Activated CD4-positive, alpha-beta T cell treated with anti-CD3 and anti-CD28 coated beads for 48 hours (primary cell): ENCODE measurements around the gene IL12RB1.

Experiments used
- DNase-seq: peaks from one replicate; pipeline ENCODE4 v3.0.0-alpha.2; 2020

The IL12RB1 gene

DNA sequence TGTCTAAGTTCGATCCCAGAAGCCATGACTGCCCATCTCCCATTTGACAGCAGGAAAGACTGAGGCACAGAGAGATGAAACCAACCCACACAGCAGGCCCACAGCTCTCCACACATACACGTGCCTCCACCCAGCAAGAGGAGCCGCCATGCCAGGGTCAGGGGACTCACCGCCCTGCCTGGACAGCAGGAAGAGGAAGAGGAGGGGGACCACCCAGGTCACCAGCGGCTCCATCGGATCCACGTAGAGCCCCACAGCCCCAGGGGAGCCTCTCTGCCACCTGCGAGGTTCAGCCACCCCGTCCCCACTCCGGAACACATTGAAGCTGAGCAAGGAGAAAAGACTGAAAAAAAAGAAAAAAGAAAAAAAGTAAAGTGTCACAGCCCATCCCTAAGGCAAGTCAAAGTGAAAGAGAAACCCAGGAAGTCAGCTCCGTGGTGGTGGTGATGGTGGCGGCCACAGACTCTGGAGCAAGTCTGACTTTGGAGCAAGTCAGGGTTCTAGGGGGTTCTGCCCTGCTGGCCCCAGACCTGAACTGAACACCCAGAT lies at the start of gene IL12RB1:
TSS of gene IL12RB1 (minus strand) at position 345 of the 549 bp plus-strand sequence. CDS start at position 234, 111 bp downstream.
- peak; percentile 73 for DNase-seq

DNA sequence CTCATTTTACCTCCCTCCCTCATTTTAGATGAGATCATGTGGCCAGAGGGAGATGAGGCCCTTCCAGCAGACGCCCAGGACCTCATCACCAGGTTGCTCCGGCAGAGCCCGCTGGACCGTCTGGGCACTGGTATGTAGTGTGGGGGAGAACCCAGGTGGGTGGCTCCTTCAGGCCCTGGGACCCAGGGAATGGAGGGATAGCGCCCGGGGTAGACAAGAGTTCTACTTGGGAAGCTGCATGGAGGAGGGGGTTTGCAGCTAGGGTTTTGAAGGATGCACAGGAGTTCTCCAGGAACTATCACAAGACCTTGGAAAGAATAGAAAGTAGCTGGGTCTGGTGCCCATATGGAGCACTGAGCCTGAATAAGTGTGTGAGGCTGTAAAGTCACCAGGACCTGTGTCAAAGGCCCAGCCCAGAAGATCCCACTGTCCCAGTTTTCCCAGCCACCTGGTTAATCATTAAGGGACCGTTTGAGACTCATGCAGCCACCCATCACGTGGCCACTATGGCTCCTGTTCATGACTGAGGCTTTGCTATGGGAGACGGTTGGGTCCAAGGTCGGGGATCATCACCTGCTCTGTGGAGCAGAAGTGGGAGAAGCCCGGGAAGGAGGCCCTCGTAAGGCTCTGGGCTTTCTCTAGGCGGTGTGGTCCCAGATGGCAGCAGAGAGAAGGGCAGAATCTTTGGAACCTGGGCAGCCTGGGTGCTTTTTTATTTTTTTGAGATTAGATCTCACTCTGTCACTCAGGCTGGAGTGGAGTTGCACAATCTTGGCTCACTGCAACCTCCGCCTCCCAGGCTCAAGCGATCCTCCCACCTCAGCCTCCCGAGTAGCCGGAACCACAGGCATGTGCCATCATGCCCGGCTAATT lies 49.2 kb upstream of the IL12RB1 start:
- no peak for DNase-seq

DNA sequence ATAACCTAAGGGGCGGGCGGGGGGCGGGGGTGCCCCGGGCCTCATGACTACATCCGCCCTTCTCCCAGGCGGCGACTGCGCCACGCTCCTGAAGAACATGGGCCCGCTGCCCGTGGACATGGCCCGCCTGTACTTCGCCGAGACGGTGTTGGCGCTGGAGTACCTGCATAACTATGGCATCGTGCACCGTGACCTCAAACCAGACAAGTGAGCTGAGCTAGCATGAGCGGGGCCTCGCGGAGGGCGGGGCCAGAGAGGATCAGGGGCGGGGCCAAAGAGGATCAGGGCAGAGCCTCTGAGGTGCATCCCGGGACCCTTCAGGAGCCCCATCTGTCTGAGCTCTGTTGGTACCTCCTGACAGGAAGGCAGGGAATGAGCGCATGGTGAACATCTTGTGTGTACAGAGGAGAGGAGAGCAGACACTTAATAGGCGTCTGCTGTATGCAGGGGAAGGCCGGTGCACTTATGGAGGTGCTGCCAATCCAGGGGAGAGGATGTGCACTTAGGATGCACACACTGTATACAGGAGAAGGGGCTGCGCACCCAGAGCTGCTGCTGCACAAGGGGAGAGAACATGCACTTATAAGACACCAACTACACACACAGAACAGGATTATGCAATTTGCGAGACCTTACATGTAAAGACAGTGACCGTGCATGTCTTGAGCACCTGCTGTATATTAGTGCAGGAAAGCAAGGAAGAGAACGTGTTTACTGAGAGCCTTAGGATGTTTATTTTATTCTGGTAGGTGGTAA lies 45.3 kb upstream of the IL12RB1 start:
- DNase-seq = peak; percentile 55

DNA sequence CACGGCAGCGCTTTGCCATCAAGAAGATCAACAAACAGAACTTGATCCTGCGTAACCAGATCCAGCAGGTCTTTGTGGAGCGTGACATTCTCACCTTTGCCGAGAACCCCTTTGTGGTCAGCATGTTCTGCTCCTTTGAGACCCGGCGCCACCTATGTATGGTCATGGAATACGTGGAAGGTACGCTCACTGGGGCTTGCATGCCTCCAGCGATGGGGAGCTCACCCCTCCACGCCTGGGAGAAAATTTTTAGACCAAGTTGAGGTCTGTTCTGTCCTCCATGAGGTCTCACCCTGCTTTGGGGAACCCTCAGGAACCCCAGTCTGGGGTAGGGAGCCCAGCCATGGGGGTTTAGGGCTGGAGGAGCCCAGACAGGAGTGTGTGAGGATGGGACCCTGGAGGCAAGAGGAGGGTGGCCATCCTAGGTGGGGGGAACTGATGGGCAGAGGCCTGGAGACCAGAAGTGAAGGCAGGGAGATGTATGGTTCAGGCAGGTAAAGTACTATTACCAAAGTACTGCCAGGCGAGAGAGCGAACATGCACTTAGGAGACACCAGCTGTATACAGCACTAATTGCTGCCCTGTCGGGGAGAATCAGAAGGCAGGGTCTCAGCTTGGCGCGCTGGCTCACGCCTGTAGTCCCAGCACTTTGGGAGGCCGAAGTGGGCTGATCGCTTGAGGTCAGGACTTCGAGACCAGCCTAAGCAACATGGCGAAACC lies 43.9 kb upstream of the IL12RB1 start:
- no peak for DNase-seq

DNA sequence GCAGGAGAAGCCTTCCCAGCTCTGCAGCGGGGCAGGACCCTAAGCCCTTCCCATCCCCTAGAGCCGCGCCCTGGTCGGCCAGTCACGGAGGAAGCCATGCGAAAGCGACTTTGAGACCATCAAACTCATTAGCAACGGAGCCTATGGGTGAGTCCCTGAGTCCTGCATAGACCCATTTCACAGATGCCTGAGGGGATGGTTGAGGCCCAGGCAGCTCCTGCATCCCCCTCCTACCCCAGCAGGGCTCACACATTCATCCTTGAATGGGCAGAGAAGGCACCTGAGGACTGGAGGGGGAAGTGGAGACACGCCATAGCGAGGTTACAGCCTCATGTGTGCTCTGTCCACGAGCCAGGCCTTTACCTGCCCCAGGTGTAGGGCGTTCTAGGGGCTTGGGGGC lies 42.1 kb upstream of the IL12RB1 start:
- no peak for DNase-seq

DNA sequence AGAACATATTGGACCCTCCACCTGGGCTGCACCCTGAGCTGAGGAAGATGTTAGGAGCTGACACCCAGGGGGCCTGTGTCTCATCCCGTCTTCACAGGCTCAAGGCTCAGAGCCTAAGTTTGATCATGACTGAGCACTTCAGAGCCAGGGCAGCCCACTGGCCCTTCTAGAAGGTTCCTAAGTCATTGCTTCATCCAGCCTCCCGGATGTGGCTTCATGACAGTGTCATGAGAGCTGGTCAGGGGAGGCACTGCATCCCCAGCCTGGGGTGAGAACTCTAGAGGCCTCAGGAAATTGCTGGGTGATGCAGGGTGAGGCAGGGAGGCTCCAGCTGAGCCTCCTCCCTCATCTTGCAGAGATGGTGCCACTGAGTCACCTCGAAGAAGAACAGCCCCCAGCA lies 41.3 kb upstream of the IL12RB1 start:
- no peak for DNase-seq

DNA sequence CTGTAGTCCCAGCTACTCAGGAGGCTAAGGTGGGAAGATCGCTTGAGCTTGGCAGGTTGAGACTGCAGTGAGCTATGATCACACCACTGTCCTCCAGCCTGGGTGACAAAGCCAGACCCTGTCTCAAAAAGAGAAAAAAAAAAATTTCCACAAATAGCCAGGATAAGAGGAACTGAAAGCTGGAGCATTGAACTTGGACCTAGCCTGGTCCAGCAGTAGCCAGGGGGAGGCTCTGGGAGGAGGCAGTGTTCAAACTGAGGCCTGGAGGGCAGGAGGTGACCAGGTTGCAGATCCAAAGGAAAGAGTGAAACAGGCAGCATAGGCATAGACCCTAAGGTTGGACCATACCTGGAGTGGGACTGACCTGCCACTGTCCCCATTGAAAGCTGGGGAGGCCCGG lies 39.4 kb upstream of the IL12RB1 start:
- DNase-seq = no peak

DNA sequence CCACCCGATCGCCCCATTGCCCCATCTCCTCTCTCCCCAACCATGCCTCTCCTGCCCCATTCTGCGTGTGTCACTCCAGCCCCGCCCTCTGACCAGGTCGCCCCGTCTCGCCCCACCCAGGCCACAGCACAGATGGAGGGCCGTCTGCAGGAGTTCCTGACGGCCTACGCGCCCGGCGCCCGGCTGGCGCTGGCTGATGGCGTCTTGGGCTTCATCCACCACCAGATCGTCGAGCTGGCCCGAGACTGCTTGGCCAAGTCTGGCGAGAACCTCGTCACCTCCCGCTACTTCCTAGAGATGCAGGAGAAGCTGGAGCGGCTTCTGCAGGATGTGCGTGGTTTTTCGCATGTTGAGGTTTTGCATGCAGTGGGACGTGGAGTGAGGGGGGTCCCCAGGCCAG lies 37.1 kb upstream of the IL12RB1 start:
- DNase-seq = no peak

DNA sequence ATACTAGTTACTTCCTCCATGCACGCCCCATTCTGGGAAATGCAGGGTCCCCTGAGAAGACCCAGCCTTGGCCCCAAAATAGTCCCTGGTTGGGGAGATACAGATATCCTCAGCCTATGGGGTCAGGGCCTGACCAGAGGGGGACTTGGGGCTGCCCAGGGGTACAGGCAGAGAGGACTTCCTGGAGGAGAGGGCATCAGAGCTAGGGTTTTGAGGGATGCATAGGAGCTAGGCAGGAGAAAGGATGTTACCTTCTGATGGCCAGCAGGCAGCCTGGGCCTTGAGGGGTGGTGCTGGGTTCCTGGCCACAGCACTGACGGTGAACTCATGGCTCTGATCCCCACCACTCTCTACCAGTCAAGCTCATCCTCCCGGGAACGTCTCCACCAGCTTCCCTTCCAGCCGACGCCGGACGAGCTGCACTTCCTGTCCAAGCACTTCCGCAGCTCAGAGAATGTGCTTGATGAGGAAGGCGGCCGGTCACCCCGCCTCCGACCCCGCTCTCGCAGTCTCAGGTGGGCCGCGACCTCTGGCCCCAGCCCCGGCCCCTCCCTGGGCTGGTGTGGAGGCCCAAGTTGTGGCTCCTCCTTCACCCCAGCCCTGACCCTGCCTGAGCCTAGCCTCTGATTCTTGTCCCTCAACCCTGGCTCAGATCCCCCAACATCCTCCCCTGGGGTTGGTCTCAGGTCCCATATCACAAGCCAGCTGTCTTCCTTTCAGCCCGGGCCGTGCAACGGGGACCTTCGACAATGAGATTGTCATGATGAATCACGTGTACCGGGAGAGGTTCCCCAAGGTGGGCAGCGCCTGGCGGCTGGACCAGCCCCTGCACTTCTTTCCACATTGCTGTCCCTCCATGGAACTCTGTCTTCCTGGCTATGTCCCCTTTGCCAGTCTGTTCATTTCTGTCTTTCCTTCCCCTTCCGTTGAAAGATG lies 36.4 kb upstream of the IL12RB1 start:
- no peak for DNase-seq

DNA sequence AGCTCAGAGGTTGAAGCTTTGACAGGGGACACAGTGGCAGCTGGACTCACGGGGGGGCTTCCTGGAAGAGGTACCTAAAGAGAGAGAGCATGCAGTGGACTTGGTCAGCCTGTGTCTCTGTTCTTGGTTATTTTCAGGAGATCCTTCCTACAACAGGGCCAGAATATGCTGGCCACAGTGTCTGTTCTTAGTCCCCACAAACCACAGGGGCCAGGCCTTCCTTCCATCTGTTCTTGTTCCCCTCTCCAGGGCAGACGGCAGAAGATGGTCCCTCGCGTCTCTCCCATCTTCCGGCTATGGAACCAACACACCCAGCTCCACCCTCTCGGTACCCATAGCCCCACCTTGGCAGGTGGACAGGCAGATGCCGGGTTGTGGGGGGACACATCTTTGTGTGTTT lies 35.7 kb upstream of the IL12RB1 start:
- no peak for DNase-seq

DNA sequence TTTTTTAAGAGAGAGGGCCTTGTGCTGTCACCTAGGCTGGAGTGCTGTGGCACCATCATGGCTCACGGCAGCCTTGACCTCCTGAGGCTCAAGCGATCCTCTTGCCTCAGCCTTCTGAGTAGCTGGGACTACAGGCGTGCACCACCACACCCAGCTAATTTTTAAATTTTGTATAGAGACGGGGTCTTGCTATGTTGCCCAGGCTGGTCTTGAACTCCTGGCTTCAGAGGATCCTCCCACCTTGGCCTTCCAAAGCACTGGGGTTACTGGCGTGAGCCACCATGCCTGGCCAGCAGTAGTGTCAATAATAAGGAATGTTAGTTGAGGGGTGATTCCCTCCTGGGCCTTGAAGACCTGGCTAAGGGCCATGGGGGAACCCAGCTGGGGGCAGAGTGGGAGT lies 34.4 kb upstream of the IL12RB1 start:
- no peak for DNase-seq

DNA sequence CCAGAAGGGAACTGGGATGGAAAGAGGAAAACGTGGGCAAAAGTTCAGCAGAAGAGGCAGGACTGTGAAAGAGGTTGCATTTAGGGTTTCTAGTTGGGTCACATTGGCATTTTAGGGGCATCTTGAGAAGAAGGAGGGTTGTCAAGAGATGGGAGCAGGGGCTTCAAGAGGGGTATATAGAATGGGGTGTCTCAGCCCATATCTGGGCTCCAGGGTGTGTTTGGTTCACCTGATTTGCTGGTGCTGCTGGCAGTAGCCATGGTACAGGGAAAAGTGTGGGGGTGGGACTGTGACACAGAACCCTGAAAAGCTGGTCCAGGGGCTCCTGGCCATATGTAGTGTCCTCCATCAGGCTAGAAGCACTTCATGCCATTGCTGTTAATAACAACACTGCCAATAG lies 33.4 kb upstream of the IL12RB1 start:
- DNase-seq = no peak

DNA sequence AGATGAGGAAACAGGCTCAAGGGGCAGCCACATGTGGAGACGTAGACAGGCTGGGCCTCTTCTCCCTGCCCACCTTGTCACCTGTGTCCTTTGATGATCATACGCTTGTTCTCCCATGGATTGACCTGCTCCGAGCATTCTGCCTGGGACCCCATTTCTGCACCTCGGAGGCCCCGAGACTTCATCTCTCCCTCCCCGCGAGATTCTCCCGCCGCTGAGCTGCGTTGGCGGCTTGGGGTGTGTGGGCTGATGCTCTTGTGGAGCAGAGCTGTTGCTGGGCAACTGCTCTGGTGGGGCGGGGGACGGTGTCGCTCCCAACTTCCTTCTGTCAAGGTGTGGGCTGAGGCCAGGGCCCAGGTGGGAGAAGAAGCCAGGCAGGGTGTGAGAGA lies 33.0 kb upstream of the IL12RB1 start:
- peak; percentile 66 for DNase-seq

DNA sequence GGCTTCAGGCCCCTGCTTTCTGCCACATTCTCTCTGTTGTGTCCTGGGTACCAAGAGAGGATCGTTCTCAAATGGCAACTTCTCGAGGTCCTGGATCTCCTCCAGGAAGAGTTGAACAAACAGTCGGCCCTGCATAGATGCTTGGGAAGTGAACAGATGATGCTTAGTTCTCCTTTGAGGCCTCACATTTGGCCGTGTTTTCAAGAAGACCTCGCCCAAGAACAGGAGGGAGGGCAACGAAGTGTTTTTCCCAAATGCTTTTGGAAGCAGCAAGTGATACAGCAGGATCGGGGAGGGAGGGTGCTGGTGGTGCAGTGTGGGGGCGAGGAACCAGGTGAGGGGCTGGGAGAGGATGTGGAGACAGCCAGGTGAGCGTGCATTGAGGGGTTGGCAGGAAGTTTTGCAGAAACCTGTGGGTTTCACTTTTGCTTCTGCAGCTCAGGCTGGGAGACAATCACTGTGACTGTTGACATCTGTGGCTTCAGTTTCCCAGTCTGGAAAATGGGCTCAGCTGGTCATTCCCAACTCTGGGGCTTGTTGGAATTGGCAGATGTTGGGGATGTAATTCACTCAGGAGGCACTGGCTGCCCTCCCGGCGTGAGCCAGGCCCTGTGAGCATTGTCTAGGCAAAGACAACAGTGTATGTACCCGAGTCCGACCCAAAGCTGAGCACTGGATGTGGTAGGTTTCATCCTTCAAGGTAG lies 32.4 kb upstream of the IL12RB1 start:
- peak; percentile 51 for DNase-seq

DNA sequence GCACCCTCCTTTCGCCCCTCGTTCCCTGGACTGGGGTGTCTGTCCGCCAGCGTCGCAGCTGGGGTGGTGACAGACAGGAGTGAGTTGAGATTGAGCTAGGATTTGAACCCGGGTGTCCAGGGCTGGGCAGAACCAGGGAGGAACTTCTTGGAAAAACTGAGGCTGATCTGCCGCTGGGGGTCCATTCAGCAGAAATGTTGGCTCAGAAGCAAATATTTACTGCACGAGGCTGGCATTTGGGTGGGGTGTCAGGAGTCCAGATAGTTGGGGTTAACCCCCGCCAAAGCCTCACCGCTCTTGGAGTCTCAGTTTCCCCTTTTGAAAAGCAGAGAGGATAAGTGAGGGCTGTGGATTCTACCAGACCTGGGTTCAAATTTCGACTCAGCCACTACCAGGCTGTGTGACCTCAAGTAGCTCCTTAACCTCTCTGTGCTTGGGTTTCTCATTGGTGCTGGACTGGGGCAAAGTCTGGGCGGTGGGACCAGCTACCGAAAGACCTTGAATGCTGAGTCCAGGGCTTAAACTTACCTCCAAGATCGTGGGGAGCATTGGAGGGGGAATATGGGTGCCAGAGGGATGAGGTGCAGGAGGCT lies 31.8 kb upstream of the IL12RB1 start:
- no peak for DNase-seq

DNA sequence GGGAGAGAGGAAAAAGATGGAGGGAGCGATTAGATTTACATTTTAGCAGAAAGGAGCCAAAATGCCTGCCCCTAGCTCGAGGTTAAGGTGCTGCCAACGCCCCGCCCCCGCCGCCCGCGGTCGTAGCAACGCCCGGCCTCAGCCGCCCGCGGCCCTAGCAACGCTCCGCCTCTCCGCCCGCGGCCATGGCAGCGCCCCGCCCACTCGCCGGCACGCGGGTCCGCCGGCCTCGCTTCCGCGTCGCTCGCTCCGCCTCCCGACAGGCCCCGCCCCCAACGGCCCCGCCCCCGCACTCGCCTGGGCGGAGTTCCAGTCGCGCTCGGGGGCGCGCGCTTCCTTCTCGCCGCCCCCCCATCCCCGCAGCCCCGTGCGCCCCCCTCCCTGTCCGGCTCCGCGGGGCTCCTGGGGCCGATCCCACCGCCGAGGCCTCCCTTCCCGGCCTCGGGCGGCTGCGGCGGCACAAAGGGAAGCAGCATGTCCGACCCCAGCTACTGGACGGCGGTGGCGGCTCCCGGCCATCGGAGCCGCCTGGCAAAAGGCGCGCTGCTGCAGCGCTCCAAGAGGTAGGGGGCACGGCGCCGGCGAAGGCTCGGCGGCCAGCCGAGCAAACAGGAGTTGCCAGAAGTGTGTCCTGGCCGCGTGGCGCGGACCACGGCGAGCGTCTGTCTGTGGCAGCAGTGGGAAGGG lies 31.1 kb upstream of the IL12RB1 start:
- peak; percentile 94 for DNase-seq

DNA sequence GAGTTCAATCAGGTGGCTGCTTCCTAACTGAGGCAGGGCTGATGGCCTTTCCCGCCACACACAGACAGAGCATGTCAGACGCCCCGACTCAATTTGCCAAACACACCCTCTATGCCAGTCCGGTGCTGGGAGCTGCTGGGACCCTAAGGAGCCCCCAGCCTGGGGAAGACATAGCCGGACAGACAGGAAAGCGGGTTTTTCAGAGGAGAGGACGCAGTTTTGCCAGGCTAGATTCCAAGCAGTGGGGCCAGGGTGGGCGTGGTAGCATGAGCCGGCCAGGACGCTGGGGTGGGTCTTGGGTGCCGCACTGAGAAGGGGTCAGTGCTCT lies 30.6 kb upstream of the IL12RB1 start:
- DNase-seq = no peak

DNA sequence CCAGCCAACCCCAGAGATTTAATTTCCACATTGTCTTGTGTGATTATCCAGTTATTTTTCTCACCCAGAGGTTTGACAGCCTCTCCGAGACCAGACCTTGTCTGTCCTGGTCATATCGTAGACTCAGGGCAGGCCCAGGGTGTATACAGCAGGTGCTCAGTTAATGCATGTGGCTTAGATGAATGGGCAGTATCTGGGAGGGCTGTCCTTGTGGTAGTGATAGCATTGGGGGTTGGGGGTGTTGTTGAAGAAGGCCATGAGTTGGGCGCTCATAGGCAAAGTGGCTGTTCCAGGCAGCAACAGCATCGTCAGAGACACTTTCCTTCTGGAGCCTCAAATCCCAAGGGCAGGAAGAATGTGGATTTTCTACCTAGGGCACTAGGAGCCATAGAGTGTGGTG lies 27.7 kb upstream of the IL12RB1 start:
- no peak for DNase-seq

DNA sequence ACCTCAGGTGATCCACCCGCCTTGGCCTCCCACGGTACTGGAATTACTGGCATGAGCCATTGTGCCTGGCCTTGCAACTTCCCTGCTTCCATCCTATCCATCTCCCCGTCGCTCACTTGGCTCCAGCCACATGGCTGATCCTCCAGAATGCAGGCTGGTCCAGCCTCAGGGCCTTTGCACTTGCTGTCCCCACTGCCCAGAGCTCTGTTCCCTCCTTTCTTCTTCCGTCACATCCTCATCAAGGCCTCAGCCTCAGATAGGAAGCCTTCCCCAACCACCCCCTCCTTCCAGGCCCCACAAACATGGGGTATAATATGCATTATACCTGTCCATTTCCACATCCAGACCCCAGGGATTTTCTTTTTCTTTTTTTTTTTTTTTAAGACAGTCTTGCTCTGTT lies 27.1 kb upstream of the IL12RB1 start:
- DNase-seq = no peak

DNA sequence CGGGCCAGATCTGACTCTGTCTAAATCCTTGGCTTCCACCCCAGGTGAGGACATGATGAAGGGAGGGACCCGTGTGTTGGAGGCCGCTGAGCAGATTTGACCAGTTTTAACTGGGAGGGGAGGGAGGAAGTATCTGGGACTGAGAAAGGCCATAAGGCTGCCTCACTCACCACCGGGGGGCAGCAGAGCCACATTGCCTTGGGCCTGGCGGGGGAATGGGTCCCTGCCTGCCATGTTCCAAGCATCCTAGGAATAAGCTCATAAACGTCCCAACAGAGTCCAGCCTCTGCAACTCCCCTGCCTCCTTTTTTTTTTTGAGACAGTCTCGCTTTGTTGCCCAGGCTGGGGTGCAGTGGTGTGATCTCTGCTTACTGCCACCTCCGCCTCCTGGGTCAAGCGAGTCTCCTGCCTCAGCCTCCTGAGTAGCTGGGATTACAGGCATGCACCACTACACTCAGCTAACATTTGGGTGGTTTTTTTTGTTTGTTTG lies 26.3 kb upstream of the IL12RB1 start:
- DNase-seq = peak; percentile 85
